HG02870 (cell line): Measurements from ENCODE around the gene CCDC51.
"Not testable (repeated sequence)": the region's sequence is repeated elsewhere in the genome, so short reads cannot be mapped to it uniquely, and the experiment has no call there.

ENCODE experiments used
- ATAC-seq: cut with Tn5 transposase; IDR thresholded peaks from one replicate; pipeline ENCODE4 v1.9.1; 2021; ENCODE audit warnings: mild to moderate bottlenecking, moderate library complexity; ENCODE audit not compliant: unreplicated experiment

CCDC51 gene, protein sequence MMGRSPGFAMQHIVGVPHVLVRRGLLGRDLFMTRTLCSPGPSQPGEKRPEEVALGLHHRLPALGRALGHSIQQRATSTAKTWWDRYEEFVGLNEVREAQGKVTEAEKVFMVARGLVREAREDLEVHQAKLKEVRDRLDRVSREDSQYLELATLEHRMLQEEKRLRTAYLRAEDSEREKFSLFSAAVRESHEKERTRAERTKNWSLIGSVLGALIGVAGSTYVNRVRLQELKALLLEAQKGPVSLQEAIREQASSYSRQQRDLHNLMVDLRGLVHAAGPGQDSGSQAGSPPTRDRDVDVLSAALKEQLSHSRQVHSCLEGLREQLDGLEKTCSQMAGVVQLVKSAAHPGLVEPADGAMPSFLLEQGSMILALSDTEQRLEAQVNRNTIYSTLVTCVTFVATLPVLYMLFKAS

GRCh38 chr3:48439820-48440589 lies at the start of gene CCDC51, which contains the start of gene TMA7:
TSS of gene CCDC51 (minus strand) at chr3:48440119. CDS start at chr3:48435128, 4,991 bp downstream.
TSS of gene TMA7 (plus strand) at chr3:48440257. CDS start at chr3:48440297, 40 bp downstream.
- peak; percentile 97 for ATAC-seq

DNA sequence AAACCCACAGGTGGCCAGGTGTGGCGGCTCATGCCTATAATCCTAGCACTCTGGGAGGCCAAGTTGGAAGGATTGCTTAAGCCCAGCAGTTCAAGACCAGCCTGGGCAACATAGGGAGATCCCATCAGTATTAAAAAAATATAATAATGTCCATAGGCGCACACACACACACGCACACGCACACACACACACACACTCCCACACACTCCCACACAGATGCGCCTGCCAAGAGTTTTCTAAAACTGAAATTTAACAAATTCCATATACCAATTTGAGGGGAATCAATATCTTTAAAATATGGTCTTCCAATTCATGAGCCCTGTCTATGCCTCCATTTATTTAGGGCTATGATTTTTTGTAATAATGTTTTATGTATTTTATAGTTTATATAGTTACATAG lies 47.0 kb upstream of the CCDC51 start:
- no peak for ATAC-seq

DNA sequence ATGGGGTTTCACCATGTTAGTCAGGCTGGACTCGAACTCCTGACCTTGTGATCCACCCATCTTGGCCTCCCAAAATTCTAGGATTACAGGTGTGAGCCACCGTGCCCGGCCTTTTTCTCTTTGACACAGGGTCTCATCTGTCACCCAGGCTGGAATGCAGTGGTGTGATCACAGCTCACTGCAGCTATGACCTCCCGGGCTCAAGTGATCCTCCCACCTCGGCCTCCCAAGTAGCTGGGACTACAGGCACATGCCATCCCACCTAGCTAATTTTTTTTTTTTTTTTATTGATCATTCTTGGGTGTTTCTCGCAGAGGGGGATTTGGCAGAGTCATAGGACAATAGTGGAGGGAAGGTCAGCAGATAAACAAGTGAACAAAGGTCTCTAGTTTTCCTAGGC lies 42.9 kb upstream of the CCDC51 start:
- ATAC-seq = not testable (repeated sequence)

DNA sequence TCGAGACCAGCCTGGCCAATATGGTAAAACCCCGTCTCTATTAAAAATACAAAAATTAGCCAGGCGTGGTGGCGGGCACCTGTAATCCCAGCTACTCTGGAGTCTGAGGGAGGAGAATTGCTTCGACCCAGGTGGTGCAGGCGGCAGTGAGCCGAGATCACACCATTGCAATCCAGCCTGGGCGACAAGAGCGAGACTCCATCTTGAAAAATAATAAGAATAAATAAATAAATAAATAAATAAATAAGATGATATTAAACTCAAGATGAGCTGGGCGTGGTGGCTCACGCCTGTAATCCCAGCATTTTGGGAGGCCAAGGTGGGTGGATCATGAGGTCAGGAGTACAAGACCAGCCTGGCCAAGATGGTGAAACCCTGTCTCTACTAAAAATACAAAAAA lies 41.0 kb upstream of the CCDC51 start:
- not testable (repeated sequence) for ATAC-seq

DNA sequence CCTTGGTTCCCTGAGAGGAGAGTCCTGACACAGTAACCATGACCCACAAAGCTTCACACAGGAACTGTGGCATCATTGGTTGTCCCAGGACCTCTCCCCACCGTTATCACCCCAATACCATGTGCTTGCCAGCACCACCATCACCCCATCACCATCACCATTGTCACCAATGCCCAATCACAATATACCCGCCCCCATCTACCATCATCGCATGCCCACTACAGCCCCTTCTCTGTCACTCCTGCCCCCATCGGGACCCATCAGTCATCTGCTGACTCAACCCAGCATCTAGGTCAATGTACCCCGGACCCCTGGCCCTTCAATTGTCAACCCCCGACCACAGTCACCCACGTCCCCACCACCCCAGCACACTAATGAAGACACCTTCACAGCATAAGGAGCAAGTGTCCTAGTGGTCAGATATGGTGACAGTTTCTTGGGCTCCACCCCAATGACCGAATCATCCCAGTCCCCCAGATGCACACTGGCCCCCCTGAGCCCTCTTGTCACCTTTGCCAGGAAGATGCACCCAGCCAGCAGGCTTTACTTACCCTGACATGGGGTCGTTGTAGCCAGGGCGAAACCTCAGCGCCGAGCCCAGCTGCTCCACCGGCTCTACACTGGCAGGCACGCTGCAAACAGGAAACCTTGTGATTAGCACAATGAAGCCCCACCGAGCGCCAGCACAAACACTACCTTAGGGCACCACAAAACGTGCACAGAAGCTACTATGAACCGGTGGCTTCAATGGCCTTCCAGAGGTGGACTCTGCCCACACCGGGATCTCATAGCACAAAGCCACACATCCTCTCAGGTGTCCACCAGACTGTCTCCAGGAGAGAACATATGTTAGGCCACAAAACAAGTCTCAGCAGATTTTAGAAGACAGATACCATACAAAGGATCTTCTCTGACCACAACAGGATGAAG lies 39.0 kb upstream of the CCDC51 start:
- no peak for ATAC-seq

DNA sequence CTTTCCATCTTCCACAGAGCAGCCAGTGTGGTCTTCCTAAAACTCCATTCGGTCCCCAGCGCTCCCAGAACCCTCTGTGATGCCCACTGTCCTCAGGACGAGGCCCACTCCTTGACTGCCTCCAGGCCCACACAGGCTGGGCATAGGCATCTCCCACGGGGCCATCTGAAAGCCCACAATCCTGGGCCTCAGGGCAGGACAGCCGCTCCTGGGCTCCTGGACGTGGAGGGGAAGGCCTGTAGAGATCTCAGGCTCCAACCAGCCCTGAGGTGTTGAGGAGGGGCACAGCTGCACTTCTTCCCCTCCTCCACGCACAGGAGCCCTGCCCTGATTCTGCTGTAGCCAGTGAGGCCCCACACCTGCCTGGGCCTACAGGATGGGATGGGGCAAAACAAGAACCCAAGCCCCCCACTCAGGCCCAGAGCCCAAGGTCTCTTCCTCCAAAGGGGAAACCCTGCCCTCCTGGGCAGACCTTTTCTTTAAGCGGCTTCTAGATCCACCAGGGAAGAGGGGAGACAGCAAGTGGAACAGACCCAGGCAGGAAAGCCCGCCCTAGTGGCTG lies 38.1 kb upstream of the CCDC51 start:
- ATAC-seq = no peak

GRCh38 chr3:48476426-48477053 lies 36.6 kb upstream of the CCDC51 start:
- ATAC-seq = no peak

- ATAC-seq = no peak
Measured at GRCh38 chr3:48475188-48475587, 35.3 kb upstream of the CCDC51 start.

DNA sequence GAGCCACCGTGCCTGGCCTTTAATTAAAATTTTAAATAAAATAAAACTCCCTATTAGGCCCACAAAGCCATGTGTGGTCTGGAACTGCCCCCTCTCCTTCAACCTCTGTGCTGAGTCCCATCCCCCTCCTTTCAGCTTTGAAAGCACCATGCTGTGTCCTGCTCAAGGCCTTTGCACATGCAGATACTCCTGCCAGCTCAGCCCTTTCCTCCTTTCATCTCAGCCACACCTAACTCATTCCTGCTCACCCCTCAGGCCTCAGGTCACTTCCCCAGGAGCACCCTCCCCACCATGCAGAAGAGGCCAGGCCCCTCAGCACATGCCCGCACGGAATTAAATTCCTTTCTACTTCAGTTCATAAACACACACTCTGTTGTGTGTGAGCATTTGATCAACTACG lies 34.7 kb upstream of the CCDC51 start:
- ATAC-seq = no peak

DNA sequence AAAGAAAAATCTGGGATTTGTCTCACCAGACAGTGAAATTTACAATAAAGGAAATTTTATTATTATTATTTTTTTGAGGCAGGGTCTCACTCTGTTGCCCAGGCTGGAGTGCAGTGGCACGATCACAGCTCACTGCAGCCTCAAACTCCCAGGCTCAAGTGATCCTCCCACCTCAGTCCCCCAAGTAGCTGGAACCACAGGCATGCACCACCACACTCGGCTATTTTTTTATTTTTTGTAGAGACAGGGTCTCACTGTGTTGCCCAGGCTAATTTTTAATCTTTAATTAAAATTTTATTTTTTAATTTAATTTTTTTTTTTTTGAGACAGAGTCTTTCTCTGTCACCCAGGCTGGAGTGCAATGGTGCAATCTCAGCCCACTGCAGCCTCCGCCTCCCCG lies 34.1 kb upstream of the CCDC51 start:
- ATAC-seq = not testable (repeated sequence)

DNA sequence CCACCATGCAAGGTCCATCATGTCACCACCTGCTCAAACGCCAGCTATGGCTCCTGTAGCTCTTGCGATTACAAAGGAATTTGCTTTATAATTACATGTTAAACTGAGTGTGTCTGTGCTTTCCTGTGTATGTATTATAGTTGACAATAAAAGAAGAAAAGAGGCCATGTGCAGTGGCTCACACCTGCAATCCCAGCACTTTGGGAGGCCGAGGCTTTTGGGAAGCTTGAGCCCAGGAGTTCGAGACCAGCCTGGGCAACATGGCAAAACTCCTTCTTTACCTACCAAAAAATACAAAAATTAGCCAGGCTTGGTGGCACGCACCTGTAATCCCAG lies 33.7 kb upstream of the CCDC51 start:
- no peak for ATAC-seq

DNA sequence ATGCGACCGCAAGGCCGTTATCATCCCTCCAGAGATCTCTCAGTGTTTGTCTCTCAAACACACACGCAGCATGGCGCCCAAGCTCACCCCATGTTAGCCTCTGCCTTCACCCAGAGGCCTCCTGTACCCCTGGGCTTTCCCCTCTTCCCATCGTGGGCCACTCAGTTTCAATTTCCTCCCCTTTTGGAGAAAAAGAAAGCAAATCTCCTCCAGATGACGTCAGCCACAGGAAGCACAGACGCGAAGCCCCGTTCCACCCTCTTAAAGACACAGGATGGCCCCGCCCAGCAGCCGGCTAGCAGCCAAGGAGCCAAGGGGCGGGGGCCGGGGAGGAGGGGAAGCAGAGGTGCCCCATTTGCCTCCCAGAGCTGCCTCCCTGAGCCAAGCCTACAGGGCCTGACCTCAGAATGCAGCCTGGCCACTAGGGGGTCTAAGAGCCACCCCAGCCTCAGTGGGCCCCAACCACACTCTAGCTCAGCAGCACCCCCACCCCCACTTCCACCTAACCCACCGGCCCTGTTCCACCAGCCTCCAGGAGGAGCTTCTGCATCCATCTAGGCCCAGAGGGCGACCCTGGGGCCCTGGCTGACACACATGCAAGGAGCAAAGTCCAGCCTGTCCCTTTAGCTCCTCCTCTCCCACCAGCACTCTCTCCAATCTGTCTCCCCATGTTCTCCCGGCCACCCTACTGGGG lies 33.2 kb upstream of the CCDC51 start:
- peak; percentile 67 for ATAC-seq

DNA sequence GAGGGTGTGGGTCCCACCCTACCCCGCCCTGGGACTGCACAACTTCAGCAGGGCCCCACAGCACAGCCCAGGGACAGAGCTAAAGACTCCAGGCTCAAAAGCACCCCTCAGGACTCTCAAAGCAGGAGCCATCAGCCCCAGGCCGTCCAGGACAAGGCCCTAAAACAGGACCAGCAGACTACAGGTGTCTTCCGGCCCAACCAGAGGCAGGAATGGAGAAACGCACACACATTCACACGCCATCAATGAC lies 32.7 kb upstream of the CCDC51 start:
- peak; percentile 4 for ATAC-seq

DNA sequence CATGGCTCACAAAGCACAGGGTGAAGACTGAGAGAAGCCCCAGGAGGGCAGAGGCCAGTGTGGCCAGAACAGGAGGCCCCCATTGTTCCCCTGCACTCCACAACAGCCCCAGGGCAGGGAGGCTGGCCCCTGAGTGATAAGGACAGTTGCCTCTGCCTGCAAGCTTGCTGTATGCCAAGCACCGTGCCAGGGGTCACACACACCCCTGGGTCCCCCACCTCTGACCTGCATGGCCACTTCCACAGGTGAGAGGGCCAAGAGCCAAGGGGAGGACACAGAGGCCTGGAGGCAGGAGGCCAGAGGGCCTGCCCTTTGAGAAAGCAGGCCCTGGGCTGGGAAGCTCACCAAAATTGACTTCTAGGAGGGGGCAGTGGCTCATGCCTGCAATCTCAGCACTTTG lies 30.4 kb upstream of the CCDC51 start:
- no peak for ATAC-seq

DNA sequence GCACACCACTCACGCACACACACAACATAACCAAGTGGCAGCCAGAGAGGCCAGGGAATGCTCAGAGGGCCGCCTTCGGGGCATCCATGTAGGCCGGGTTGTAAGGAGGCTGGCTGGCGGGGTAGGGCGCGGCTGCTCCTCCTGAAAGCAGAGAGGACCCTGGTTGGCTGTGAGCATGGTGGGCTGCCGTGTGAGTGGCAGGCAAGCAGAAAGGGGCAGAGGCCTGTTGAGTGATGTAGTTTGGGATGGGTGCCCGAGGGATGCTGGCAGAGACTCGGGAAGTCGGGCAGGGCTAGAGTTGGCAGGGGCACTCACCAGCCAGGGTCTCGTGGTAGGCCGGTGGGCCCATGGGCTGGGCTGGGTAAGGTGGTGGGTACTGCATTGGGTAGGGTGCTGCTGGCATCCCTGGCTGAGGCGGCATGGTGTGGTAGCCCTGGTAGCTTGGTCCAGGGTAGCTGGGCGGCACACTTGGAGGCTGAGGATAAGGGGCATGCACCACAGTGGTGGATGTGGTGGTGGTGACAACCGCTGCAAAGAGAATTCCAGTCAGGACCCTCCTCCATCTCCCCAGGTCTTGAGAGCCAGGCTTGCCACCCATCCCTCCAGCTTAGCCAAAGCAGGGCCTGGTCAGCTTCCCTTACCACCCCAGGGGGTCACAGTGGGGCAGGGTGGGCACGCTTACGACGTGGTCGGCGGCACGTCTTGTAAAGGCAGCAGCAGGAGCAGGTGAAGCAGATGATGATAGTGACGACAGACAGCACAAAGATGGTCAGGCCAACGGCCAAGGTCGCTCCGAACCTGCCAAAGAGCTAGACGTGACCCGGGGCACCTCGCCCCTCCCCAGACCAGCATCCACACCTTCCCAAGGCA lies 29.4 kb upstream of the CCDC51 start:
- ATAC-seq = no peak

DNA sequence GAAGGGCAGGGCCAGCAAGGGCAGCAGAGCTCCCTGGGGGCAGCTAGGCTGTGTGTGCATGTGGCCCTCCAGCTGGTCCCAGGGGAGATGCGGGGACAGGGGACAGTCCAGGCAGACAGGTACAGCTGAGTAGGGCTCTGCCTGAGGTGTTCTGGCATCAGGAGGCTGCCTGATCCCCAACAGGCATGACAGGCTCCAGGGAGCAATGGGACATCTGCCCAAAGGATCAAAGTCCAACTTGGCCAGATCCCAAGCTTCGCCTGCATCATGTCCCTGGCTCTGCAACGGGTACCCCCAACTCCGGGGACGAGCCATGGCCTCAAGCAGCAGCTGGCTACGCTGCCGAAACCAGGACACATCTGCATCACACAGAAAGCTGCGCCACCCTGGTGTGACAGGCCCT lies 28.4 kb upstream of the CCDC51 start:
- ATAC-seq = no peak

DNA sequence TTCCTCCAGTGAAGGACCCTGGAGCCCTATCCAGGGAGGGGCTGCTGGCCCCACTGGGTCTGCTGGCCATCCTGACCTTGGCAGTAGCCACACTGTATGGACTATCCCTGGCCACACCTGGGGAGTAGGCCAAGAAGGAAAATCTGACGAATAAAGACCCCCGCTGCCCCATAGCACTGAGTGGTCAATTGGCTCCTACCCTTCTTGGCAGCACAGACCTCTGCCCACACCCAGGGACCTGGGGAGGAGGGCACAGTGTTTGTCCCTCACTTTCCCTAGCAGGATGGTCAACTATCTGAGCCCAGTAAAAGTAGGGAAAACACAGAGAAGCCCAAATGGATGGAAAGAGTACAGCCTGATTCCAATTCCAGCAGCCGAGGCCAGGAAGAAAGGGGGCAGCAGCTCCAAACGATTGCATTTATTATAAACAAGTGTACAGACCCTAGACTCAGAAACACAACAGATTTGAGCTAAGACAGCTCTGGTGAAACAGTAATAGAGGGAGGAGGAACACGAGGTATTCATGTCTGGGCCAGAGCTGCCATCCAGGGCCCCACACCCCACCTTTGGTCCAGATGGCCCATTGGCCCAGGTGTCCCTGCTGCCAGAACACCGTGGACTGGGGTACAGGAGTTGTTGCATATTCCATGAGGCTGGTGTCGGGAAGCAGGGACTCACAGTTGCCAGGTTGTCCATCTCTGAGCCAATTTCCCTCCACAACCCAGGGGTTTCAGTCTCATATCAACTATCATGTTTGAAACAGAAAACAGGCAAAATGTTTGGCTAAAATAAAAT lies 27.8 kb upstream of the CCDC51 start:
- ATAC-seq = no peak

DNA sequence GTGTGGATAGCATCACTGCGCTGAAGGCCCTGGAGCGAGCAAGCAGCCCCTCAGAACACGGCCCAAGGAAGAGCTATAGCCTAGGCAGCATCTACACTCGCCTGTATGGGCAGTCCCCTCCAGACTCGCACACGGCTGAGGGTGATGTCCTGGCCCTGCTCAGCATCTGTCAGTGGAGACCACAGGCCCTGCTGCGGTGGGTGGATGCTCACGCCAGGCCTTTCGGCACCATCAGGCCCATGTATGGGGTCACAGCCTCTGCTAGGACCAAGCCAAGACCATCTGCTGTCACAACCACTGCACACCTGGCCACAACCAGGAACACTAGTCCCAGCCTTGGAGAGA lies 27.2 kb upstream of the CCDC51 start:
- no peak for ATAC-seq
